ENCODE results near the gene FBXW4. TPM values are rescaled to one million over a fixed set of nuclear protein-coding genes. Genes with fewer than 3 reads are reported as not detected.

Gene FBXW4
- total and polyA plus RNA-seq, 2 of the 8 experiments (the other 6 are each of a cell fraction or from before 2014, with no cell fraction given): 29.0 to 32.8 TPM

DNA sequence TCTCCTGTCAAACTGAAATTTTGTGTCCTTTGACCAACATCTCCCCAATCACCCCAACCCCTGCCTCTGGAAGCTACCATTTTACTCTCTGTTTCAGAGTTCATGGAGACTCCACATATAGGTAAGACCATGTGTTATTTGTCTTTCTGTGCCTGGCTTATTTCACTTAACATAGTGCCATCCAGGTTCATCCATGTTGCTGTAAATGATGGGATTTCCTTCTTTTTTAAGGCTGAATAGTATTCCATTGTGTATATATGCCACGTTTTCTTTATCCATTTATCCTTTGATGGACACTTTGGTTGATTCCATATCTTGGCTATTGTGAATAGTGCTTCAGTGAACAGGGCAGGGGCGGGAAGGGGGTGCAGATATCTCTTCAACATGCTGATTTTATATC, 18.0 kb upstream of the FBXW4 start:
- H2BK20ac ChIP-seq (ENCODE audit: low read length): no peak overlapping the region
- CTCF ChIA-PET (ENCODE audit: partially characterized antibody): interaction anchor here (1.0 to 1.7 kb wide), 3 partner anchors 9 to 36 kb away, joined by 3 to 9 read pairs (median 3); no protein-coding TSS in a partner anchor

More for the DNA sequence above, 18.0 kb upstream of the FBXW4 start:
- Histone ChIP-seq H3K4ac (replicated peaks; ENCODE audit: insufficient read length, low read depth, low read length) (no peak overlapping the region), H2BK12ac (ENCODE audit: low read depth, low read length) (no peak overlapping the region), H2BK15ac (ENCODE audit: low read length) (no peak overlapping the region), H4K8ac (ENCODE audit: extremely low read depth, insufficient read depth, low read length) (no peak overlapping the region), H2BK5ac (ENCODE audit: low read depth, low read length) (no peak overlapping the region), H3K36me3 (ENCODE audit: control insufficient read depth in 2 of 4, insufficient read depth in 4 of 4, low read length in 3 of 4) (no peaks in the 10 kb centered on the region), H3K4me1 (replicated peaks in 1 of 4; ENCODE audit: control insufficient read depth in 3 of 4, insufficient read depth in 4 of 4, low read length in 3 of 4) (no peaks in the 10 kb centered on the region), H2AK5ac (ENCODE audit: low read depth, low read length) (no peak overlapping the region), H3K9me3 (ENCODE audit: insufficient read depth in 2 of 2, low read depth in 1 of 2, low read length in 1 of 2) (no peaks in the 10 kb centered on the region), H3K4me2 (ENCODE audit: insufficient read depth in 1 of 2, low read depth in 2 of 2, low read length in 2 of 2) (no peak overlapping the region), H3K9ac (replicated peaks in 1 of 4; ENCODE audit: extremely low read depth in 1 of 4, low read depth in 3 of 4, low read length in 3 of 4) (no peak overlapping the region), H4K91ac (replicated peaks; ENCODE audit: insufficient read length, low read length) (no peak overlapping the region), H3K23me2 (ENCODE audit: low read depth, low read length) (no peaks in the 10 kb centered on the region), H3K4me3 (ENCODE audit: extremely low read depth in 1 of 4, insufficient read depth in 2 of 4, low read depth in 3 of 4, low read length in 4 of 4) (no peak overlapping the region), H3K27me3 (replicated peaks in 1 of 4; ENCODE audit: control insufficient read depth in 3 of 4, extremely low read depth in 1 of 4, insufficient read depth in 3 of 4, low read length in 3 of 4) (no peaks in the 10 kb centered on the region), H4K20me1 (replicated peaks in 1 of 2; ENCODE audit: control insufficient read depth in 1 of 2, insufficient read depth in 2 of 2, low read length in 2 of 2) (no peaks in the 10 kb centered on the region), H4K5ac (ENCODE audit: insufficient read length, low read depth, low read length) (no peak overlapping the region), H2AFZ (ENCODE audit: low read length) (no peak overlapping the region), H2BK120ac (replicated peaks; ENCODE audit: low read depth, low read length) (no peak overlapping the region), H3K27ac (ENCODE audit: low read depth, low read length) (no peak overlapping the region), H3K14ac (ENCODE audit: insufficient read length) (no peak overlapping the region), H3K79me1 (ENCODE audit: low read depth, low read length) (no peaks in the 10 kb centered on the region), H3K23ac (ENCODE audit: insufficient read length) (no peak overlapping the region), H3K79me2 (ENCODE audit: control insufficient read depth in 1 of 2, insufficient read depth in 2 of 2, low read length in 2 of 2) (no peaks in the 10 kb centered on the region), H3K56ac (replicated peaks; ENCODE audit: insufficient read length, low read depth, low read length) (no peak overlapping the region), H3K18ac (ENCODE audit: extremely low read depth, low read length) (no peak overlapping the region)
- WGBS, 2 experiments (ENCODE audit: extremely low coverage in 1 of 2, insufficient coverage in 1 of 2, insufficient read length in 1 of 2, insufficient replicate concordance in 2 of 2, low coverage in 1 of 2, low lambda C conversion rate in 2 of 2, missing lambda C conversion rate in 1 of 2): 77% methylated on average over 2 of the region's 2 CpGs; no CpG with 5 or more reads in 1 of the 2 experiments
- FAIRE-seq: no peak
- no peak for DNase-seq (ENCODE audit: low read depth in 1 of 2, low spot score in 2 of 2)
- POLR2A ChIA-PET (ENCODE audit: partially characterized antibody): interaction anchor here (0.9 kb wide), 1 partner anchor 36 kb away, joined by 3 read pairs; no protein-coding TSS in a partner anchor
- no peak for TF ChIP-seq KDM5A (IDR thresholded peaks at IDR 0.05; ENCODE audit: low read length)
- TF ChIP-seq BACH1 (IDR thresholded peaks at IDR 0.05; ENCODE audit: low read length): no peak
- TF ChIP-seq, protein P1, sequence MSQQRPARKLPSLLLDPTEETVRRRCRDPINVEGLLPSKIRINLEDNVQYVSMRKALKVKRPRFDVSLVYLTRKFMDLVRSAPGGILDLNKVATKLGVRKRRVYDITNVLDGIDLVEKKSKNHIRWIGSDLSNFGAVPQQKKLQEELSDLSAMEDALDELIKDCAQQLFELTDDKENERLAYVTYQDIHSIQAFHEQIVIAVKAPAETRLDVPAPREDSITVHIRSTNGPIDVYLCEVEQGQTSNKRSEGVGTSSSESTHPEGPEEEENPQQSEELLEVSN (IDR thresholded peaks at IDR 0.05): no peak
- TF ChIP-seq CHD1 (IDR thresholded peaks at IDR 0.05; ENCODE audit: low read depth, low read length): no peak
- no peak for TF ChIP-seq SP4 (IDR thresholded peaks at IDR 0.05; ENCODE audit: low read length)
- TF ChIP-seq BRCA1 (IDR thresholded peaks at IDR 0.05; ENCODE audit: low read depth, low read length): no peak
- no peak for TF ChIP-seq NRF1 (IDR thresholded peaks at IDR 0.05; ENCODE audit: low read depth, low read length)
- no peak for TF ChIP-seq RAD21 (IDR thresholded peaks at IDR 0.05 in 1 of 2, conservative IDR thresholded peaks at IDR 0.05 in 1 of 2; ENCODE audit: low read depth in 2 of 2, low read length in 2 of 2)
- TF ChIP-seq KDM4A (IDR thresholded peaks at IDR 0.05; ENCODE audit: low read depth, low read length, severe bottlenecking): no peak
- TF ChIP-seq BCL11A (IDR thresholded peaks at IDR 0.05; ENCODE audit: low read depth in 2 of 2, low read length in 2 of 2): no peak
- TF ChIP-seq ASH2L (IDR thresholded peaks at IDR 0.05; ENCODE audit: low read length): no peak
- no peak for TF ChIP-seq TBP (IDR thresholded peaks at IDR 0.05; ENCODE audit: low read depth, low read length)
- TF ChIP-seq TCF12 (IDR thresholded peaks at IDR 0.05; ENCODE audit: low read depth, low read length): no peak
- no peak for TF ChIP-seq TAF1 (IDR thresholded peaks at IDR 0.05; ENCODE audit: low read depth, low read length)
- no peak for TF ChIP-seq RFX5 (IDR thresholded peaks at IDR 0.05; ENCODE audit: borderline replicate concordance, low read depth, low read length)
- TF ChIP-seq CEBPB (IDR thresholded peaks at IDR 0.05; ENCODE audit: low read depth, low read length): no peak

Measured in H1 (cell line).